NCI-H524 treated with DMSO at 0.1 percent for 48 hours (cell line): ENCODE measurements around the gene TCF15.
"Not testable (repeated sequence)": the region's sequence is repeated elsewhere in the genome, so short reads cannot be mapped to it uniquely, and the experiment has no call there.

Source experiments
- DNase-seq: peaks from one replicate; lab custom pipeline; 2025; lab: John Stamatoyannopoulos, UW

TCF15 gene

GRCh38 chr20:642013-642397, 31.9 kb upstream of the TCF15 start:
- DNase-seq, result not testable (repeated sequence)

- no peak for DNase-seq
These were observed 31.4 kb upstream of the TCF15 start for GRCh38 chr20:641516-641875.

- no peak for DNase-seq
These were observed 30.8 kb upstream of the TCF15 start for GRCh38 chr20:640674-641515.

- no peak for DNase-seq
These were observed 28.5 kb upstream of the TCF15 start for GRCh38 chr20:638579-638978.

- DNase-seq, result no peak
These were observed 27.4 kb upstream of the TCF15 start for GRCh38 chr20:637559-637958.

GRCh38 chr20:635893-636338, 25.8 kb upstream of the TCF15 start:
- DNase-seq, result no peak

- no peak for DNase-seq
These were observed 25.2 kb upstream of the TCF15 start for GRCh38 chr20:635028-635892.

GRCh38 chr20:634148-634925, 24.2 kb upstream of the TCF15 start:
- DNase-seq, result peak; percentile 59

GRCh38 chr20:631101-631500, 21.0 kb upstream of the TCF15 start:
- no peak for DNase-seq

- no peak for DNase-seq
These were observed 16.5 kb upstream of the TCF15 start for GRCh38 chr20:626579-626978.

- DNase-seq, result no peak
These were observed 15.3 kb upstream of the TCF15 start for GRCh38 chr20:625360-625932.

- no peak for DNase-seq
These were observed 13.6 kb upstream of the TCF15 start for GRCh38 chr20:623704-624103.

GRCh38 chr20:623021-623420, 12.9 kb upstream of the TCF15 start:
- no peak for DNase-seq

- DNase-seq, result no peak
These were observed 12.1 kb upstream of the TCF15 start for GRCh38 chr20:622161-622560.

- DNase-seq, result no peak
These were observed 11.1 kb upstream of the TCF15 start for GRCh38 chr20:621125-621756.

GRCh38 chr20:620246-620645, 10.1 kb upstream of the TCF15 start:
- DNase-seq, result no peak

- DNase-seq, result no peak
These were observed 8.9 kb upstream of the TCF15 start for GRCh38 chr20:618980-619379.

- DNase-seq, result no peak
These were observed 8.0 kb upstream of the TCF15 start for GRCh38 chr20:617934-618690.

- DNase-seq, result no peak
These were observed 5.4 kb upstream of the TCF15 start for GRCh38 chr20:615514-615913.

- no peak for DNase-seq
These were observed 1.7 kb upstream of the TCF15 start for GRCh38 chr20:611843-612185.
